ENCODE results near the gene NUAK2. TPM values are rescaled to one million over a fixed set of nuclear protein-coding genes. Genes with fewer than 3 reads are reported as not detected.

Gene NUAK2
- total RNA-seq, 3 donors from 2014 or later (not counting 1 experiment from before 2014, with no cell fraction given) = 17.3 to 21.7 (median 21.5) TPM

DNA sequence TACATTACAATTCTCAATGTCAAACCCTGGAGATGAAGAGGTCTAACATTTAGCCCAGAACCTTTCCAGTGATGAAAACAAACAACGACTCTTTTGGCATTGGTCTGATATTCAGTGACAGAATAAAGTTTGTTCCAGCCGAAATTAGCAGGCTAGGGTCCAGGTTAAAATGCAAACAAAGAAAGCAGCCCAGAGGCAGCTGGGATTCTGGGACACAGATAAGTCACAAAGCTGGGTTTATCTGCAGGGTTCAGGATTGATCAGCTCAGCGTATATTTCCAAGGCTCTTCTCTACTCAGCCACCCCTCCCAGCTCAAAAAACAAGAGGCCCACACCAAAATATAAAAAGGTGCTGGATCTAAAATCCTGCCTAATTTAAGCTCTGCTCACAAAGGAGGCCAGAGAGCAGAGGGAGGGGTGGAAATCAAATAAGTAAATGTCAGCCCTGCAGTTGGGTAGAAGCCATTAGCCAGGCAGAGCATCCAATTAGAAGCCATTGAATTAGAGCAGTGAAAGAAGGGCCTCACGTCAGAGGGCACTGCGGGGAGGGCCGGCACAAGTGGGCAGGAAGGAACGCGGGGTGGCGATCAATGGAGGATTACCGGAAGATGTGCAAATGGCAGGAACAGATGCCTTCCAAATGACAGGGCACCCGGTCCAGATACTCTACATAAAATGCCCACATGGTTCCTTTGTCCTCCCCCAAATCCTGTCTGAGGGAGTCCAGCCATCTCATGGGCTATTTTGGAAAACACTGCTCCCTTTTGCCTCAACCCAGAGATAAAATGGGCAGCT is 38.4 kb upstream of the NUAK2 start:
- intact Hi-C loops (cut with micrococcal nuclease) = loop anchor here (10.0 kb wide), 1 partner anchor 305 kb away; no protein-coding TSS in a partner anchor
- no peak for ATAC-seq
- no peaks in the 10 kb centered on the region for H3K27me3 ChIP-seq (ENCODE audit: control insufficient read depth, insufficient read depth, low read length)
- H3K36me3 Mint-ChIP-seq = no peaks in the 10 kb centered on the region
- H3K36me3 ChIP-seq (ENCODE audit: control insufficient read depth, insufficient read depth, low read length) = no peaks in the 10 kb centered on the region
- H3K9me3 Mint-ChIP-seq = no peaks in the 10 kb centered on the region
- WGBS (ENCODE audit: insufficient coverage) = 84% methylated on average over 11 of the region's 11 CpGs
- H3K27ac Mint-ChIP-seq = no peak overlapping the region
- H3K9me3 ChIP-seq (ENCODE audit: control insufficient read depth, insufficient read depth, low read length) = no peaks in the 10 kb centered on the region
- no peak overlapping the region for H3K4me3 ChIP-seq (ENCODE audit: low read length)
- no peaks in the 10 kb centered on the region for H3K4me1 Mint-ChIP-seq
- no peak overlapping the region for H3K4me3 Mint-ChIP-seq
- H3K27me3 Mint-ChIP-seq (ENCODE audit: low read depth in 2 of 2) = peaks cover 16 to 48% of the 10 kb centered on the region in 2 donors
- TF ChIP-seq, protein P1, sequence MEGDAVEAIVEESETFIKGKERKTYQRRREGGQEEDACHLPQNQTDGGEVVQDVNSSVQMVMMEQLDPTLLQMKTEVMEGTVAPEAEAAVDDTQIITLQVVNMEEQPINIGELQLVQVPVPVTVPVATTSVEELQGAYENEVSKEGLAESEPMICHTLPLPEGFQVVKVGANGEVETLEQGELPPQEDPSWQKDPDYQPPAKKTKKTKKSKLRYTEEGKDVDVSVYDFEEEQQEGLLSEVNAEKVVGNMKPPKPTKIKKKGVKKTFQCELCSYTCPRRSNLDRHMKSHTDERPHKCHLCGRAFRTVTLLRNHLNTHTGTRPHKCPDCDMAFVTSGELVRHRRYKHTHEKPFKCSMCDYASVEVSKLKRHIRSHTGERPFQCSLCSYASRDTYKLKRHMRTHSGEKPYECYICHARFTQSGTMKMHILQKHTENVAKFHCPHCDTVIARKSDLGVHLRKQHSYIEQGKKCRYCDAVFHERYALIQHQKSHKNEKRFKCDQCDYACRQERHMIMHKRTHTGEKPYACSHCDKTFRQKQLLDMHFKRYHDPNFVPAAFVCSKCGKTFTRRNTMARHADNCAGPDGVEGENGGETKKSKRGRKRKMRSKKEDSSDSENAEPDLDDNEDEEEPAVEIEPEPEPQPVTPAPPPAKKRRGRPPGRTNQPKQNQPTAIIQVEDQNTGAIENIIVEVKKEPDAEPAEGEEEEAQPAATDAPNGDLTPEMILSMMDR (IDR thresholded peaks at IDR 0.05) = no peak
- H3K27ac ChIP-seq (ENCODE audit: low read length) = no peak overlapping the region
- H3K4me1 ChIP-seq (ENCODE audit: control insufficient read depth, insufficient read depth, low read length) = no peaks in the 10 kb centered on the region
- no peak for DNase-seq

DNA sequence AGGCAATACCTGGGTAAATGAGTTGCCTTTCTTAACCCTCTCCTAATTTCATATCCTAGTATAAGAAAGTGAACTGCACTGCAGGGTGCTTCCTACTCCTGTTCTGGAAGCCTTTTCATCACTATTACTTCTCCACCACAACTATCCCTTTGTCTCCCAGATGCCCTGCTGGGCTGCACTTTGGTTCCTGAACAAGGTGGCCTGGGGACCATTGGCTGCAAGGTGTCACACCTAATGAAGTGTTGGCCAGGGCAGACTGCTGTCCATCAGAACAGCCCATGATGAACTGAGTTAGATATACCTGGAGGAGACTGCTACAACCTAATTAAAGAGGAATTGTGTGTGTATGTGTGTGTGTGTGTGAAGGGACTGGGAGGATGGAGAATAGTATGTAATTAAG is 37.0 kb upstream of the NUAK2 start:
- TF ChIP-seq, protein P1 (IDR thresholded peaks at IDR 0.05) = no peak
- no peaks in the 10 kb centered on the region for H3K4me1 ChIP-seq (ENCODE audit: control insufficient read depth, insufficient read depth, low read length)

DNA sequence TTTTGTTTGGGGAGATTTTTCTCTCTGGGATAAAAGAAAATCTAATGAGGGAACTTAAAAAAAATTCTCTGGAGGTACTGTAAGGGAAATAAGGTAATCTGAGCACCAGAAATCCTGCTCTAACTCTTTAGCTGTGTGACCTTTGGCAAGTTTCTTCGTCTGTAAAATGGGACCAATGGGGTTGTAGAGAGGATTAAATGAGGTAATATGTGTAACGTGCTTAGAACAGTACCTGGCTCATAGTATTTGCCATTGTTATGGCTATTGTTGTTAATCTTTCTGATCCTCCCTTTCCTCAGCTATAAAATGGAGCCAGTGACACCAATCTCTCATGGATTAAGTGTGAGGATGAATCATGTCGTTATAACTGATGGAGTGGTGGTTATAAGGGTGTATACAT is 36.0 kb upstream of the NUAK2 start:
- DNase-seq (no peak), ATAC-seq (no peak)
- TF ChIP-seq, protein P1 (IDR thresholded peaks at IDR 0.05) = no peak
- Histone ChIP-seq H3K27me3 (ENCODE audit: control insufficient read depth, insufficient read depth, low read length) (no peaks in the 10 kb centered on the region), H3K4me3 (ENCODE audit: low read length) (no peak overlapping the region), H3K27ac (ENCODE audit: low read length) (no peak overlapping the region), H3K36me3 (ENCODE audit: control insufficient read depth, insufficient read depth, low read length) (no peaks in the 10 kb centered on the region), H3K9me3 (ENCODE audit: control insufficient read depth, insufficient read depth, low read length) (no peaks in the 10 kb centered on the region), H3K4me1 (ENCODE audit: control insufficient read depth, insufficient read depth, low read length) (no peaks in the 10 kb centered on the region)
- WGBS (ENCODE audit: insufficient coverage) = 88% methylated on average over 2 of the region's 3 CpGs
- intact Hi-C loops (cut with micrococcal nuclease) = loop anchor here (10.0 kb wide), 1 partner anchor 307 kb away; no protein-coding TSS in a partner anchor
- Mint-ChIP-seq H3K4me1 (no peaks in the 10 kb centered on the region), H3K9me3 (no peaks in the 10 kb centered on the region), H3K36me3 (no peaks in the 10 kb centered on the region), H3K27me3 (ENCODE audit: low read depth in 2 of 2) (peaks cover 16 to 44% of the 10 kb centered on the region in 2 donors), H3K27ac (no peak overlapping the region), H3K4me3 (no peak overlapping the region)

More for the DNA sequence above, 37.0 kb upstream of the NUAK2 start:
- Histone ChIP-seq H3K27me3 (ENCODE audit: control insufficient read depth, insufficient read depth, low read length) (no peaks in the 10 kb centered on the region), H3K9me3 (ENCODE audit: control insufficient read depth, insufficient read depth, low read length) (no peaks in the 10 kb centered on the region), H3K4me3 (ENCODE audit: low read length) (no peak overlapping the region), H3K27ac (ENCODE audit: low read length) (no peak overlapping the region), H3K36me3 (ENCODE audit: control insufficient read depth, insufficient read depth, low read length) (no peaks in the 10 kb centered on the region)
- ATAC-seq = no peak
- Mint-ChIP-seq H3K36me3 (no peaks in the 10 kb centered on the region), H3K9me3 (no peaks in the 10 kb centered on the region), H3K27ac (no peak overlapping the region), H3K27me3 (ENCODE audit: low read depth in 2 of 2) (peaks cover 16 to 48% of the 10 kb centered on the region in 2 donors), H3K4me1 (no peaks in the 10 kb centered on the region), H3K4me3 (no peak overlapping the region)
- intact Hi-C loops (cut with micrococcal nuclease) = loop anchor here (10.0 kb wide), 1 partner anchor 306 kb away; no protein-coding TSS in a partner anchor
- no peak for DNase-seq

Measured in natural killer cell (primary cell).